Measurements from ENCODE around the gene OR7G1. TPM values are rescaled to one million over a fixed set of nuclear protein-coding genes. Genes with fewer than 3 reads are reported as not detected.

OR7G1 gene
- polyA plus RNA-seq, 2 of the 4 experiments (the other 2 are of a cell fraction) = not detected

- ATAC-seq = no peak; a peak in 1 of 6 replicates
- CTCF ChIA-PET = interaction anchor here (0.6 to 0.9 kb wide), 2 partner anchors 10 to 272 kb away, joined by 3 to 4 read pairs; no protein-coding TSS in a partner anchor
- no peak overlapping the region for H3K4me2 ChIP-seq
- POLR2A ChIA-PET = no interaction called here
- H3K27ac ChIP-seq = peak overlapping the region in 1 of 2 experiments; percentile 55; a peak in 1 of 6 replicates
- TF ChIP-seq RNF2 (IDR thresholded peaks at IDR 0.05; ENCODE audit: borderline replicate concordance, low read depth) (no peak), POLR2A (IDR thresholded peaks at IDR 0.05; ENCODE audit: low read length) (no peak), CTCF (IDR thresholded peaks at IDR 0.05) (no peak), FOSL2 (IDR thresholded peaks at IDR 0.05) (no peak), FOSL2 (CRISPR knock-in tag; IDR thresholded peaks at IDR 0.05) (no peak), USF2 (IDR thresholded peaks at IDR 0.05) (no peak), MAFK (IDR thresholded peaks at IDR 0.05; ENCODE audit: partially characterized antibody) (peak; percentile 53)
- H3K4me3 ChIP-seq = no peak overlapping the region
- DNase-seq (ENCODE audit: low read depth in 1 of 2, low spot score in 1 of 2) = no peak
- WGBS (ENCODE audit: missing lambda C conversion rate) = 79% methylated on average over 10 of the region's 12 CpGs
- FAIRE-seq = no peak
- no peaks in the 10 kb centered on the region for H3K9me3 ChIP-seq
- peaks cover 10% of the 10 kb centered on the region for H3K4me1 ChIP-seq
These were observed 50.0 kb downstream of the OR7G1 start for GRCh38 chr19:9065457-9066014.

Small RNA genes lying within 50 kb of the gene (small RNA-seq; reads per million reads assigned to genes)
- 0 reads per million in 6 experiments for gene OR1M4P

Other genes starting within 250 kb of the OR7G1 start
- gene MUC16, start 105.4 kb downstream of the OR7G1 start, polyA plus RNA-seq (2011; rRNA removed) = 0.23 and 0.67 TPM in 2 replicates
- gene MUC16, start 105.4 kb downstream of the OR7G1 start, polyA plus RNA-seq (2017; fragmentation: RNase III; extraction: RNeasy Plus Mini Kit Qiagen cat#74134 plus additional on column Dnase treatment) = 0.01 to 0.03 TPM in 2 of 3 replicates, not detected in the other
- not detected in 2 replicates for gene OR1M1, start 28.7 kb downstream of the OR7G1 start, polyA plus RNA-seq (2011; rRNA removed)
- not detected in 3 replicates for gene OR1M1, start 28.7 kb downstream of the OR7G1 start, polyA plus RNA-seq (2017; fragmentation: RNase III; extraction: RNeasy Plus Mini Kit Qiagen cat#74134 plus additional on column Dnase treatment)
- not detected in 2 replicates for gene OR7G2, start 8.3 kb downstream of the OR7G1 start, polyA plus RNA-seq (2011; rRNA removed)
- gene OR7G2, start 8.3 kb downstream of the OR7G1 start, polyA plus RNA-seq (2017; fragmentation: RNase III; extraction: RNeasy Plus Mini Kit Qiagen cat#74134 plus additional on column Dnase treatment) = not detected in 3 replicates
- gene OR7G3, start 11.2 kb upstream of the OR7G1 start, polyA plus RNA-seq (2011; rRNA removed) = not detected in 2 replicates
- not detected in 3 replicates for gene OR7G3, start 11.2 kb upstream of the OR7G1 start, polyA plus RNA-seq (2017; fragmentation: RNase III; extraction: RNeasy Plus Mini Kit Qiagen cat#74134 plus additional on column Dnase treatment)
- 21.8 and 23.1 TPM in 2 replicates for gene ZNF317, start 24.6 kb upstream of the OR7G1 start, polyA plus RNA-seq (2011; rRNA removed)
- gene ZNF317, start 24.6 kb upstream of the OR7G1 start, polyA plus RNA-seq (2017; fragmentation: RNase III; extraction: RNeasy Plus Mini Kit Qiagen cat#74134 plus additional on column Dnase treatment) = 14.7 to 16.3 TPM (median 15.1 TPM) in 3 replicates
- gene OR7D2, start 63.2 kb upstream of the OR7G1 start, polyA plus RNA-seq (2011; rRNA removed) = 0.03 TPM in 1 of 2 replicates, not detected in the other
- gene OR7D2, start 63.2 kb upstream of the OR7G1 start, polyA plus RNA-seq (2017; fragmentation: RNase III; extraction: RNeasy Plus Mini Kit Qiagen cat#74134 plus additional on column Dnase treatment) = not detected in 3 replicates
- gene OR7D4, start 103.8 kb upstream of the OR7G1 start, polyA plus RNA-seq (2011; rRNA removed) = not detected in 2 replicates
- not detected in 3 replicates for gene OR7D4, start 103.8 kb upstream of the OR7G1 start, polyA plus RNA-seq (2017; fragmentation: RNase III; extraction: RNeasy Plus Mini Kit Qiagen cat#74134 plus additional on column Dnase treatment)
- gene OR7E24, start 135.2 kb upstream of the OR7G1 start, polyA plus RNA-seq (2011; rRNA removed) = not detected in 2 replicates
- not detected in 3 replicates for gene OR7E24, start 135.2 kb upstream of the OR7G1 start, polyA plus RNA-seq (2017; fragmentation: RNase III; extraction: RNeasy Plus Mini Kit Qiagen cat#74134 plus additional on column Dnase treatment)
- 1.6 and 2.5 TPM in 2 replicates for gene ZNF699, start 194.1 kb upstream of the OR7G1 start, polyA plus RNA-seq (2011; rRNA removed)
- gene ZNF699, start 194.1 kb upstream of the OR7G1 start, polyA plus RNA-seq (2017; fragmentation: RNase III; extraction: RNeasy Plus Mini Kit Qiagen cat#74134 plus additional on column Dnase treatment) = 1.1 to 1.6 TPM (median 1.1 TPM) in 3 replicates
- 14.6 and 16.2 TPM in 2 replicates for gene ZNF559, start 208.4 kb upstream of the OR7G1 start, polyA plus RNA-seq (2011; rRNA removed)
- 4.6 to 5.2 TPM (median 5.0 TPM) in 3 replicates for gene ZNF559, start 208.4 kb upstream of the OR7G1 start, polyA plus RNA-seq (2017; fragmentation: RNase III; extraction: RNeasy Plus Mini Kit Qiagen cat#74134 plus additional on column Dnase treatment)
- gene ZNF177, start 247.2 kb upstream of the OR7G1 start, polyA plus RNA-seq (2011; rRNA removed) = 2.6 and 2.7 TPM in 2 replicates
- gene ZNF177, start 247.2 kb upstream of the OR7G1 start, polyA plus RNA-seq (2017; fragmentation: RNase III; extraction: RNeasy Plus Mini Kit Qiagen cat#74134 plus additional on column Dnase treatment) = 0.46 to 0.72 TPM (median 0.49 TPM) in 3 replicates

Data from A549 (cell line).